Liver (tissue), 9 donors: ENCODE results near the gene SNAP47. TPM values are rescaled to one million over a fixed set of nuclear protein-coding genes. Genes with fewer than 3 reads are reported as not detected.

ENCODE experiments used
- DNase-seq: peaks from one replicate; pipeline ENCODE4 v3.0.0-alpha.2; 2017; ENCODE audit warnings: low spot score
- H3K27ac ChIP-seq, 2 donors: one replicate each; pipeline ENCODE4 v1.7.0; 2013; ENCODE audit warnings: inconsistent platforms in 2 of 2, low read length in 2 of 2, control low read depth in 1 of 2, low read depth in 1 of 2, mild to moderate bottlenecking in 1 of 2
- H3K27me3 ChIP-seq, 4 donors: one replicate each; pipeline versions ENCODE4 v1.6.1 to v1.7.0; 2013; ENCODE audit warnings: low read length in 3 of 4, inconsistent platforms in 1 of 4, mild to moderate bottlenecking in 1 of 4, moderate library complexity in 1 of 4; ENCODE audit not compliant: control insufficient read depth in 4 of 4, insufficient read depth in 4 of 4
- H3K36me3 ChIP-seq, 4 donors: one replicate each; pipeline versions ENCODE4 v1.6.1 to v1.7.0; 2013; ENCODE audit warnings: low read length in 3 of 4, mild to moderate bottlenecking in 3 of 4, low read depth in 1 of 4, moderate library complexity in 1 of 4; ENCODE audit not compliant: control insufficient read depth in 4 of 4, insufficient read depth in 3 of 4
- H3K4me1 ChIP-seq, 4 donors: one replicate each; pipeline versions ENCODE4 v1.6.1 to v1.7.0; 2013; ENCODE audit warnings: low read length in 3 of 4, mild to moderate bottlenecking in 3 of 4, moderate library complexity in 1 of 4; ENCODE audit not compliant: control insufficient read depth in 4 of 4, insufficient read depth in 4 of 4
- H3K4me3 ChIP-seq, 3 donors: one replicate each; pipeline versions ENCODE4 v1.6.1 to v1.7.0; 2013; ENCODE audit warnings: low read length in 3 of 3, control low read depth in 1 of 3, low read depth in 1 of 3, mild to moderate bottlenecking in 1 of 3
- H3K9ac ChIP-seq, 2 donors: one replicate each; pipeline ENCODE4 v1.7.0; 2013; ENCODE audit warnings: low read length in 2 of 2, mild to moderate bottlenecking in 2 of 2, moderate library complexity in 2 of 2, control low read depth in 1 of 2, low read depth in 1 of 2
- H3K9me3 ChIP-seq, 4 donors: one replicate each; pipeline versions ENCODE4 v1.6.1 to v1.7.0; 2013; ENCODE audit warnings: low read length in 3 of 4; ENCODE audit not compliant: control insufficient read depth in 4 of 4
- ATF3 ChIP-seq: IDR thresholded peaks from 2 replicates; pipeline ENCODE4 v1.6.1; 2016; ENCODE audit warnings: antibody characterized with exemption
- CTCF ChIP-seq: fragments of 150-350 bp; IDR thresholded peaks from 2 replicates; pipeline ENCODE4 v1.5.1; 2017; ENCODE audit warnings: improper control_type of control experiment, low read depth, low read length; ENCODE audit not compliant: missing input control
- EGR1 ChIP-seq, 2 donors: IDR thresholded peaks; 2 replicates each; pipeline ENCODE4 v1.6.1; 2016 to 2018; ENCODE audit warnings: antibody characterized with exemption in 2 of 2, low read depth in 2 of 2
- FOXA1 ChIP-seq: IDR thresholded peaks from 2 replicates; pipeline ENCODE4 v1.6.1; 2016; ENCODE audit warnings: antibody characterized with exemption
- FOXA2 ChIP-seq: IDR thresholded peaks from 2 replicates; pipeline ENCODE4 v1.6.1; 2016; ENCODE audit warnings: antibody characterized with exemption
- GABPA ChIP-seq, 2 donors: IDR thresholded peaks in 1 of 2; conservative IDR thresholded peaks in 1 of 2; 2 replicates each; pipeline ENCODE4 v1.6.1; 2016; ENCODE audit warnings: antibody characterized with exemption in 2 of 2, mild to moderate bottlenecking in 1 of 2, moderate library complexity in 1 of 2
- HNF4A ChIP-seq, 2 donors: conservative IDR thresholded peaks; 2 replicates each; pipeline ENCODE4 v1.6.1; 2016; ENCODE audit warnings: antibody characterized with exemption in 2 of 2, mild to moderate bottlenecking in 2 of 2
- HNF4G ChIP-seq: IDR thresholded peaks from 2 replicates; pipeline ENCODE4 v1.6.1; 2016; ENCODE audit warnings: antibody characterized with exemption
- JUND ChIP-seq, 2 donors: IDR thresholded peaks; 2 replicates each; pipeline ENCODE4 v1.6.1; 2016; ENCODE audit warnings: antibody characterized with exemption in 2 of 2
- MAX ChIP-seq: IDR thresholded peaks from 2 replicates; pipeline ENCODE4 v1.6.1; 2016; ENCODE audit warnings: antibody characterized with exemption
- NR2F2 ChIP-seq: IDR thresholded peaks from 2 replicates; pipeline ENCODE4 v1.6.1; 2016; ENCODE audit warnings: antibody characterized with exemption
- RAD21 ChIP-seq, 2 donors: IDR thresholded peaks; 2 replicates each; pipeline ENCODE4 v1.6.1; 2016; ENCODE audit warnings: antibody characterized with exemption in 2 of 2, mild to moderate bottlenecking in 2 of 2
- REST ChIP-seq: IDR thresholded peaks from 2 replicates; pipeline ENCODE4 v1.6.1; 2016; ENCODE audit warnings: antibody characterized with exemption, mild to moderate bottlenecking
- RXRA ChIP-seq, 2 donors: IDR thresholded peaks; 2 replicates each; pipeline ENCODE4 v1.6.1; 2017 to 2018; ENCODE audit warnings: antibody characterized with exemption in 2 of 2, mild to moderate bottlenecking in 1 of 2
- SP1 ChIP-seq: IDR thresholded peaks from 2 replicates; pipeline ENCODE4 v1.6.1; 2018; ENCODE audit warnings: antibody characterized with exemption, mild to moderate bottlenecking
- TAF1 ChIP-seq: conservative IDR thresholded peaks from 2 replicates; pipeline ENCODE4 v1.6.1; 2016; ENCODE audit warnings: antibody characterized with exemption, mild to moderate bottlenecking
- YY1 ChIP-seq: IDR thresholded peaks from 2 replicates; pipeline ENCODE4 v1.6.1; 2016; ENCODE audit warnings: antibody characterized with exemption, mild to moderate bottlenecking
- ZBTB33 ChIP-seq: IDR thresholded peaks from 2 replicates; pipeline ENCODE4 v1.6.1; 2016; ENCODE audit warnings: antibody characterized with exemption
- WGBS: extraction: QIAGEN DNeasy Blood & Tissue Kit; methylation state at CpG from one replicate; pipeline ENCODE4 v1.1.7; 2013; 5-methylcytosine and 5-hydroxymethylcytosine counted together
- polyA plus RNA-seq, 2 donors: library from polyadenylated mRNA; stranded (reverse) in 1 of 2; unstranded in 1 of 2; fragments of 200-250 nt in 1 of 2; fragments of >200 nt in 1 of 2; fragmentation: Nextera tagmentation in 1 of 2; extraction: Ambion mirVana in 1 of 2; gene quantifications; one replicate each; pipeline versions ENCODE4 v1.2.1 to v1.2.3, GENCODE V29; 2013 to 2015
- total RNA-seq, 2 donors: library from RNA; depleted of rRNA; stranded (reverse); fragments of >200 nt; gene quantifications; one replicate each; pipeline ENCODE4 v1.2.3, GENCODE V29; 2014
- donor health status: healthy.
- donor health status: healthy.
- donor health status: healthy.
- donor health status: healthy.
- donor health status: healthy.

Gene SNAP47
- total and polyA plus RNA-seq, 4 donors: 15.3 to 23.3 (median 16.3) TPM

- no peaks in the 10 kb centered on the region for H3K27me3 ChIP-seq
- no peak for DNase-seq
- no peaks in the 10 kb centered on the region for H3K4me1 ChIP-seq
- H3K9me3 ChIP-seq: peaks cover 1 to 20% (median 4%) of the 10 kb centered on the region in 4 donors
- no peak within 1 kb of the TSS for H3K27ac ChIP-seq
- TF ChIP-seq CTCF: no peak
- TF ChIP-seq RAD21 (IDR thresholded peaks at IDR 0.05): no peak
- no peak for TF ChIP-seq ATF3
- no peaks in the 10 kb centered on the region for H3K36me3 ChIP-seq
- H3K9ac ChIP-seq: no peak within 1 kb of the TSS
- no peak within 1 kb of the TSS for H3K4me3 ChIP-seq
- 94% methylated on average over 44 of the region's 44 CpGs for WGBS
Observed at GRCh38 chr1:227815468-227816409, 80.5 kb downstream of the SNAP47 start, which contains the start of gene PRSS38. TSS of gene PRSS38 (plus strand) at chr1:227815675. CDS start at chr1:227815717, 42 bp downstream.

GRCh38 chr1:227816750-227817446 is 81.7 kb downstream of the SNAP47 start:
- H3K9me3 ChIP-seq: peaks cover 1 to 20% (median 4%) of the 10 kb centered on the region in 4 donors
- DNase-seq: no peak
- 87% methylated on average over 16 of the region's 16 CpGs for WGBS
- H3K27me3 ChIP-seq: no peaks in the 10 kb centered on the region
- no peak overlapping the region for H3K27ac ChIP-seq
- no peak overlapping the region for H3K4me3 ChIP-seq
- H3K4me1 ChIP-seq: no peaks in the 10 kb centered on the region
- H3K9ac ChIP-seq: no peak overlapping the region
- no peaks in the 10 kb centered on the region for H3K36me3 ChIP-seq
- TF ChIP-seq FOXA1 (no peak), ATF3 (no peak), RAD21 (IDR thresholded peaks at IDR 0.05) (no peak), CTCF (no peak), NR2F2 (no peak), ZBTB33 (no peak), REST (no peak), TAF1 (no peak), SP1 (no peak), GABPA (IDR thresholded peaks at IDR 0.05 in 1 of 2, conservative IDR thresholded peaks at IDR 0.05 in 1 of 2) (no peak), RXRA (IDR thresholded peaks at IDR 0.05) (no peak), EGR1 (IDR thresholded peaks at IDR 0.05; ENCODE audit: low read depth in 2 of 2) (no peak), HNF4A (conservative IDR thresholded peaks at IDR 0.05) (no peak), JUND (IDR thresholded peaks at IDR 0.05) (no peak), MAX (no peak), FOXA2 (no peak), YY1 (no peak), HNF4G (no peak)
